AG10803 (cell line): ENCODE results near the gene HPSE.
A peak's percentile ranks its signal among the peaks of the same experiment; 100 is the strongest.

Experiments
- DNase-seq: peaks from one replicate; pipeline ENCODE4 v3.0.0; 2010; ENCODE audit warnings: low read depth
- H3K4me3 ChIP-seq: 2 replicates; pipeline ENCODE4 v1.5.1; 2011; ENCODE audit warnings: mild to moderate bottlenecking, low read length, control low read depth
- TF ChIP-seq, protein P1 (sequence below): conservative IDR thresholded peaks from 2 replicates; pipeline ENCODE4 v1.5.1; 2011; ENCODE audit warnings: mild to moderate bottlenecking, low read length, control low read depth, inconsistent platforms

Gene HPSE

DNA sequence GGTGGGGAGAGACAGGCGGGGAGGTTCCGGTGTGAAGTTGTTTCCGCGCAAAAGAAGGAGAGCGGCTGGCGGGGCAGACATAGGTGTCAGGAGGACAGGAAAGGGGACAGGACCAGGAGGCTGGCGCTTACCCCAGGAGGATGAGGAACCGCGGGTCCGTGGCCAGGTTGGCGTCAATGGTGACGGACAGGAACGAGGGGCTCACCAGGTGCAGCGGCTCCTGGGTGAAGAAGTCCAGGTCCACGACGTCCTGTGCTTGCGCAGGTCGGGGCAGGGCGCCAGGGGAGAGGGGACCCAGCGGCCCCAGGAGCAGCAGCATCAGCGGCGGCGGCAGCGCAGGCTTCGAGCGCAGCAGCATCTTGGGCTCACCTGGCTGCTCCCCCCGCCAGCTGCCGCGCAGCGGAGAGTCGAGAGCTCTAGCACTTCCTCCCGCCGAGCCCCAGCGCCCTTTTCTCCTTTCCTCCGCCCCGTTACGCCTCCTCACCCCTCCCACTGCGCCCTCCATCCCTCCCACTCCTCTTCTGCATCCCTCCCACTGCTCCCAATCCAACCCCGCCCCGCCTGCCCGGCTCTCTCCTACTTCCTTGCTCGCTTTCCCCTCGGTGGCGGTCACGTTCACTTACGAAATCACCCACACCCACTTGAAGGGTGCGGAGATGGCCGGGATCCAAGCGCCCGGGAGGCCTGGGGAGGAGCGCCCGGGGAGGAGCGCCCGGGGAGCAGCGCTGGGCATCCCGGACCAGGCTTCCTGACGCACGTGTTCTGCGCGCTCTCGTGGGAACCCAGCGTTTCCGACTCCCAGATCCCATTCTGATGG, at the start of gene HPSE:
TSS of gene HPSE (minus strand) at position 424 of the 817 bp plus-strand sequence. CDS start at position 358, 66 bp downstream.
- TF ChIP-seq, protein P1, sequence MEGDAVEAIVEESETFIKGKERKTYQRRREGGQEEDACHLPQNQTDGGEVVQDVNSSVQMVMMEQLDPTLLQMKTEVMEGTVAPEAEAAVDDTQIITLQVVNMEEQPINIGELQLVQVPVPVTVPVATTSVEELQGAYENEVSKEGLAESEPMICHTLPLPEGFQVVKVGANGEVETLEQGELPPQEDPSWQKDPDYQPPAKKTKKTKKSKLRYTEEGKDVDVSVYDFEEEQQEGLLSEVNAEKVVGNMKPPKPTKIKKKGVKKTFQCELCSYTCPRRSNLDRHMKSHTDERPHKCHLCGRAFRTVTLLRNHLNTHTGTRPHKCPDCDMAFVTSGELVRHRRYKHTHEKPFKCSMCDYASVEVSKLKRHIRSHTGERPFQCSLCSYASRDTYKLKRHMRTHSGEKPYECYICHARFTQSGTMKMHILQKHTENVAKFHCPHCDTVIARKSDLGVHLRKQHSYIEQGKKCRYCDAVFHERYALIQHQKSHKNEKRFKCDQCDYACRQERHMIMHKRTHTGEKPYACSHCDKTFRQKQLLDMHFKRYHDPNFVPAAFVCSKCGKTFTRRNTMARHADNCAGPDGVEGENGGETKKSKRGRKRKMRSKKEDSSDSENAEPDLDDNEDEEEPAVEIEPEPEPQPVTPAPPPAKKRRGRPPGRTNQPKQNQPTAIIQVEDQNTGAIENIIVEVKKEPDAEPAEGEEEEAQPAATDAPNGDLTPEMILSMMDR: no peak
- peak; percentile 50 for DNase-seq
- peak within 1 kb of the TSS; percentile 58 for H3K4me3 ChIP-seq

DNA sequence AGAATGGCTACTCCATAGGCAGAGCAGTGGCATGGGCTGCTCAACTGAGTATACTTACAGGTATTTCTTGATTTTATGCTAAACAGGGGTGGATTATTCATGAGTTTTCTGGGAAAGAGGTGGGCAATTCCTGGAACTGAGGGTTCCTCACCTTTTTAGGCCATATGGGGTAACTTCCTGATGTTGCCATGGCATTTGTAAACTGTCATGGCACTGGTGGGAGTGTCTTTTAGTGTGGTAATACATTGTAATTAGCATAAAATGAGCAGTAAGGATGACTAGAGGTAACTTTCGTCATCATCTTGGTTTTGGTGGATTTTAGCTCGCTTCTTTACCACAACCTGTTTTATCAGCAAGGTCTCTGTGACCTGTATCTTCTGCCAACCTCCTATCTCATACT, 48.2 kb upstream of the HPSE start:
- H3K4me3 ChIP-seq: no peak overlapping the region
- no peak for DNase-seq
- TF ChIP-seq, protein P1: no peak

DNA sequence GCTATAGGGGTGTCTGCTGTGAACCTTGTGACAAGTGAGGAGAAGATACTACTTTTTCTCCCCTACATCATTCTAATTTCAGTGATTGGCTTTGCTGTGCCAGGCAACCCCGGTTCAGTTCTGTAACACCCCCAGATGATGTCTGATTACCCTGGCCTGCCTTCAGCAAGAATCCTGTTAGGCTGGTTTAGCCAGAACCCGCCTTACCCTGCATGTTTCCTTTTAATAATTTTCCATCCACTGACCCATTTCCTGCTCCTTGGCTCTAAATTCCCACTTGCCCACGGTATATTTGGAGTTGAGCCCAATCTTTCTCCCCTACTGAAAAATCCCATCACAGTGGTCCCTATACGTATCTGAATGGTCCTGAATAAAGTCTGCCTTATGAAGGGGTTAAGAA, 46.5 kb upstream of the HPSE start:
- TF ChIP-seq, protein P1: no peak
- no peak for DNase-seq
- H3K4me3 ChIP-seq: no peak overlapping the region

DNA sequence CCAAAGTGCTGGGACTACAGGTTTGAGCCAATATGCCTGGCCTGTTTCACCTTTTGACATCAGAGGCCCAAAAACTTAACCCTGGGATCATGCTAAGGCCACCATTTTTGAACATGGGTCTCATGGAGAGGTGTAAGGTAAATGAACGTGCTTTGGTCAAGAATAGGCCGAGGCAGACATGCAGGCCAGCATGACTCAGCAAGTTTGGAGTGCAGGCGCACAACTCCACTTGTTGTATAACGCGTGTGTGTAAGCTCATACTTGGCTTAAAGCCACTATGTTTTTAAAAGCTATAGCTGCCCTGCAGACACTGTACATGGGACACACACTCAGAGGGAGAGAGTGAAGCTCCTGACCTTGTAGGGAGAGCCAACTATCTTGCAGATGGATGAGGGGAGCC, 43.8 kb upstream of the HPSE start:
- DNase-seq: no peak
- TF ChIP-seq, protein P1: no peak
- no peak overlapping the region for H3K4me3 ChIP-seq

DNA sequence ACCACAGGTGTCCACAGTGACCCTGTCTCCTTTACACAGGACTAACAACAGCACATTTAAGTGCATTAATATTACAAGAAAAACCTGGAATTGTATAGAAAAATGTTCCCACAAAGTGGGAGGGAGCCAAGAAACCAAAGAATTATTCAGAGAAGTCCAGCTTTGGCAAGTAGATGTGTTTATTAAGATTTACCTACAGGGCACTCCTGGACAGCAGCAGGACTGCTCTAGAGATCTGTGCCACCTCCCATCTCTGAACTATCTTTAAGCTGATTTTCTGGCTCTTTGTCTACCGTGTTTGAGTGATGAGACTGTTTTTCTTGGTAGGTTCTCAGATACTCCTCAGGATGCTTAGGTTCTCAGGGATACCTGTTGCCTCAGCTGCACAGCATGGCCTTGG, 38.3 kb upstream of the HPSE start:
- TF ChIP-seq, protein P1: no peak
- H3K4me3 ChIP-seq: no peak overlapping the region
- DNase-seq: no peak

DNA sequence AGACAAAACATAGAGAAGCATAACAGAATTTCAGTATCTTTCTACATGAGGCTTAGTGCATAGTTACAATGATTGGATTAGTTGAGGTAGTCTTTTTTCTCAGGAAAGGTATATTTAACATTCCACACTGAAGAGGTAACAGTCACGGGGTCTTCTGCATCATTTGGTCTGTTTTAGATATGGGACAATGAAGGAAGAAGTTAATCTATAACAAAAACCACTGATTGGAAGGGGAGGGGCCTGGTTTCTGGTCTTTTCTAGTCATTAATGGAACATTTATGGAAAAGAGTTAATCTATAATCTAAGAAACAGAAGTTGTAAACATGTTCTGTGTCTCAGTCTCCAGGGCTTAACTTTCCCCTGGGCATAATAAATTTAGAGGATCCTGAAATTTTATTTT, 37.3 kb upstream of the HPSE start:
- no peak for DNase-seq
- H3K4me3 ChIP-seq: no peak overlapping the region
- TF ChIP-seq, protein P1: no peak

DNA sequence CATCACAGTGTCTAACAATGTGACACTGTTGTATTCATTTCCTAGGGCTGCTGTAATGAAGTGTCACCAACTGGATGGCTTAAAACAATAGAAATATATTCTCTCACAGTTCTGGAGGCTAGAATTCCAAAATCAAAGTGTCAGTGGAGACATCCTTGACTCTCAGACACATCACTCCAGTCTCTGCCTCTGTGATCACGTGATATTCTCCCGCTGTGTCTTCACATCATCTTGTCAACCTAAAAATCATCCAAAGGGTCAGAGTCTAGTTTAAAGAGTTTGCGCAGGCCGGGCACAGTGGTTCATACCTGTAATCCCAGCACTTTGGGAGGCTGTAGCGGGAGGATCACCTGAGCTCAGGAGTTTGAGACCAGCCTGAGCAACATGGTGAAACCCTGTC, 36.6 kb upstream of the HPSE start:
- TF ChIP-seq, protein P1: no peak
- no peak for DNase-seq
- H3K4me3 ChIP-seq: no peak overlapping the region
